CD4-positive, alpha-beta T cell treated with Interleukin-21 for 1 hour (primary cell): ENCODE measurements around the gene TEF.

Experiments
- DNase-seq: peaks from one replicate; pipeline ENCODE4 v3.0.0-alpha.2; 2020

TEF gene

DNA sequence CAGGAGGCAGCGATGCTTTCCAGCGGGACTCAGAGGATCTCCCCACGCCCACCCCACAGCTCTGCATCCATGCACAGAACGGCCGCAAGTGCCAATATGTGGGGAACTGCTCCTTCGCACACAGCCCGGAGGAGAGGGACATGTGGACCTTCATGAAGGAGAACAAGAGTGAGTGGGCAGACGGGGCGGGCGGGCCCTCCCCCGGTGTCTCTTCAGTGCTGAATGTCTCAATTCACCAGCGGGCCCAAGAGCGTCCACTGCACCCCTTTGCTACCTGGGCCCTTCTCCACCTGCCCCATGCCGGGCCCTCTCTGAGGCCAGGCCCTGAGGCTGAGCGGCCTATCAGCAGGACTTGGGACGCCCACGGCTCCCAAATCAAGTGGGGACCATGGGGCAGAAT is 25.8 kb upstream of the TEF start:
- no peak for DNase-seq

- no peak for DNase-seq
Observed at GRCh38 chr22:41356430-41357028, 25.2 kb upstream of the TEF start.

DNA sequence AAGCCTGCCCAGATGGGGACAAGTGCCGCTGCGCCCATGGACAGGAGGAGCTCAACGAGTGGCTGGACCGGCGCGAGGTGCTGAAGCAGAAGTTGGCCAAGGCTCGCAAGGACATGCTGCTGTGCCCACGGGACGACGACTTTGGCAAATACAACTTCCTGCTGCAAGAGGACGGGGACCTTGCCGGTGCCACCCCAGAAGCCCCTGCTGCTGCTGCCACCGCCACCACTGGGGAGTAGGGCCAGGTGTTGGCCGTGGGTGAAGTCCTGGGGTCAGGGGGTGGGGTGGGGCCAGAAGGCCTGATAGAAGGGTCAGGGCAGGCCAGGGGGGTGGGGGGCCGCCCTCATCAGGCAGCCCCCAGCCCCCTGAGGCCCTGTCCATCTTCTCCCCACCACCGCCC is 24.6 kb upstream of the TEF start:
- DNase-seq, result no peak

DNA sequence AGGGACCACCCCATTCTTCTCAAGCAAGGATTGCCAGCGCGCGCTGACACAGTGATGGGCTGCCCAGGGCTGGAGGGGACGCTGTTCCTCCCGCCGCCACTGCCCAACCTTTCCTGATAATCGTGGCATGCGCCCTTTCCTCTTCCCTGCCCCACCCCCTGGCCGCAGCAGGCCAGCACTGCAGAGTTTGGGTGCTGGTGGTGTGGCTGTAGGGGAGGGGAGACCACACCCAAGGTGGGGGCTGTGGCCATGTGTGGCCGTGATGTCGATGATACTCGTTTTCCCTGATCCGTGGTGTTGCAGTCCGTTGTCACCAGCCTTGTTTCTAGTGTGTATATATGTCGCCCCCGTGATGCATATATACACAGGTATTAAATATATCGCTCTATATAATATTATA is 22.8 kb upstream of the TEF start:
- no peak for DNase-seq

DNA sequence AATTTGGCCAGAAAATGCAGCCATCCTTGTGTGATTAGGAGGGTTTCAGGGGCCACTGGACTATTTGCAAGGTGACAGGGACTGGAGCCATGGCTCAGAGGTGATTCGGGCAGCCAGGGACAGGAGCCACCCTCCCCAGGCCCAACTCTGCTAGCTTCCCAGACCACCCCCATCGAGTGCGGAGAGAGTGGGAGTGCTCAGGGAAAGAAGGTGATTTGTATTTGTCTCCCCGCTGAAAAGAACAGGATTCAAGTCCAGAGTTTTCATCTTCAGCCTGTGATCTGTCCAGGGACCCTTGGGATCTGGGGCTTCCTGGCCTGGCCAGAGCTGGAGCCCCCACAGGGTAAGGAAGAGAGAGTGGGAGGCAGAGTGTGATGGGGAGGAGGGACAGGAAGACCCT is 22.4 kb upstream of the TEF start:
- no peak for DNase-seq

DNA sequence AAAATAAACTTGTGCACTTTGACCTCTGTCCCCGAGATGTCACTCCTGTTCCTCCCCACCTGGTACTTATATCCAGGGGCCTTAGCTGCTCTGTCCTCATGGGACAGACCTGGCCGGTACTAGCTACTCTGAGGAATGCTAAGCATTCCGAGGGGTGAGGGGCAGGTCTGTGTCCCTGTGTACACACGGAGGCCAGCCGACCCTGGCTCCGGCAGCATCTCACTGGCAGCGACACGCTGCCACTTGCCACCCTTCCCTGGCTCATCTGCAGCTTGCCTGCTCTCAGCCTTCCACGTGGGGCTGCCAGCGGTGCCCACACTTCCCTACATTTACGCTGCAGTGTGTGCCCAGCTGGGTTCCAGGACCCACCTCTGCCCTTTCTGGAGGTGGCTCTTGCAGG is 21.6 kb upstream of the TEF start:
- DNase-seq, result no peak

DNA sequence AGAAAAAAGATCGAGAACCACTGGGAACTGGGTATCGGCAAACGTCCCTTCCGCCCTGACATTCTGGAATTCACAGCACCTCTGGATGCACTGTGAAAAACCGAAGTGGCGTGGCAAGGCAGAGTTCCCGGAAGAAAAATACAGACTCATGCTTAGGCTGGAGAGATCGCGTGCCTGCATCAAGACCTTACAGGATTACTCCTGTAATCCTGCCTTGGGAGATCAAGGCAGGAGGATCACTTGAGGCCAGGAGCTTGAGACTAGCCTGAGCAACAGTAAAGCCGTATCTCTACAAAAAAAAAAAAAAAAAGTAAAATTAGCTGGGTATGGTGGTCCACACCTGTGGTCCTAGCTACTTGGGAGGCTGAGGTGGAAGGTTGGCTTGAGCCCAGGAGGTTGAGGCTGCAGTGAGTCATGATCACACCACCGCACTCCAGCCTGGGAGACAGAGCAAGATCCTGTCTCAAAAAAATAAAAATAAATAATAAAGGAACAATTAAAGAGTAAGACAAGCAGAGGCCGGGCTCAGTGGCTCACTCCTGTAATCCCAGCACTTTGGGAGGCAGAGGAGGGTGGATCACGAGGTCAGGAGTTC is 19.9 kb upstream of the TEF start:
- DNase-seq, result no peak

DNA sequence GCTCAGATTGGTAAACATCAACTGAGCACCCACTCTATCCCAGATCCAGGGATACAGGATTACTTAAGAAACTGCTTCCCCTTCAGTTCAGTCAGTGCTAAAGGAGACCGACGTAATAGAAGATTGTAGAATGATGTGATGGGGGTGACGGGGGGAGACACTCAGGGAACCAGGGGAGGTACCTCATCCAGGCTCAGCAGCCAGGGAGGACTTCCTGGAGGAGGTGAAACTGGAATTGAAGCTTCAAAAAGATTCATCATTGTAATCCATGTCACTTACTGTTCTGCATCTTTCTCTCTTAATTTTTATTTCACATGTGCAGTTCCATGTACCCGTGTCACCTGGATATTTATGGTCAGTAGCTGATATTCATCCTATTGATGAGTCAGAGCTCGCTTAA is 19.1 kb upstream of the TEF start:
- DNase-seq, result no peak

GRCh38 chr22:41364233-41364632 is 17.5 kb upstream of the TEF start:
- no peak for DNase-seq

- no peak for DNase-seq
Observed at GRCh38 chr22:41364955-41365354, 16.8 kb upstream of the TEF start.

GRCh38 chr22:41365425-41365824 is 16.3 kb upstream of the TEF start:
- DNase-seq, result no peak

- DNase-seq, result no peak
Observed at GRCh38 chr22:41366323-41367029, 15.3 kb upstream of the TEF start.

GRCh38 chr22:41367039-41367679 is 14.6 kb upstream of the TEF start:
- no peak for DNase-seq

GRCh38 chr22:41367680-41368542 is 13.8 kb upstream of the TEF start:
- no peak for DNase-seq

DNA sequence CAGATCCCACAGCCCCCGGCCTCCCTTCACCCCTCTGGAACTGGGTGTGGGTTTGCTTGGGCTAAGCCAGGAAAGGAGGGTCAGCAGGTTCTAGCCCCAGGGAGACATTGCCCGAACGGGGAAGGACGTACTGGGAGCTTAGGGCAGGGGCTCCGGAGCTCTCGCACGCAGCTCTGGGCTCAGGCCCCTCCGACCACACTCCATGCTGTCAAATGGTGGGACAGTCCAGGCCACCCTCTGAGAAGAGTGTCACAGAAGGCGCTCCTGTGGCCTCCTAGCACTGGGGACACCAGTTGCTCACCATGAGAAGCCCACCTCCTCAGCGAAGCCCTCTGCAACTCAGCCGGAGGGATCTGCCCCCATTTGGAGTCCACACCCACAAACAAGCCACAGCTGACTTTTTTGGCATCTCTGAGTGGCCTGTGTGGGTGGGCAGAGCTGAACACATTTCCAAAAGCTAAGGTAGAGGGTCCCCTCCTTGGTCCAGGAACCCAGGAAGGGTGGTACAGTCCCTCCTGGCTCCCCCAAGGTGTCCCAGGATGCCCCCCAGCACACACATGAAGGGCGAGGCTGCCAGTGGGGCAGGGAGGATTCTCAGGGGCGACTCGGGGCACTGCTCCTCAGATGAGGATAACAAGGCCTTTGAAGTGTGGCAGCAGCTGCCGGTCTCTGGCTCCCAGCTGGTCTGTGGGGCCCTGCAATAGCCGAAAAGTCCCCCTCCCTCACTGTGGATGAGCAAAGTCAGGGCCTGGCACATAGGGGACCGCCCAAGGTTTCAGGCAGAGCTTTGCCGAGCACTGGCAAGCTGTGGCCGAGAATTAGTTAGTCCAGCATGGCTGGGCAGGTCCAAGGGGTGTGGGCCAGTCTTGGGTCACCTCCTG is 13.0 kb upstream of the TEF start:
- DNase-seq, result no peak

DNA sequence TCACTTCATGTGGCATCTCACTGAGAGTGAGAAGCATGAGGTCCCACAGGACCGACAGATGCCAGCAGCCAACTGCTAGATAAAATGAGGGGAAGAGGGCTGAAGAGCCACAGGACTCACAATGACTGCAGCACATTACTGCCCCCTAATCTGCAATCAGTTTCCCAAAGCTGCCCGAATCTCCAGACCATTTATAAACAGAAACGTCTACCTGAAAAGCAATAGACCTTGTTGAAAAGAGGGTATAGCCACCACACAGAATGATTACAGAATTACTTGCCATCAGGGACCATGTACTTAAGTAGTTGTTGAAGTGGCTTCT is 12.4 kb upstream of the TEF start:
- DNase-seq, result no peak

GRCh38 chr22:41369837-41370236 is 11.9 kb upstream of the TEF start:
- DNase-seq, result no peak

DNA sequence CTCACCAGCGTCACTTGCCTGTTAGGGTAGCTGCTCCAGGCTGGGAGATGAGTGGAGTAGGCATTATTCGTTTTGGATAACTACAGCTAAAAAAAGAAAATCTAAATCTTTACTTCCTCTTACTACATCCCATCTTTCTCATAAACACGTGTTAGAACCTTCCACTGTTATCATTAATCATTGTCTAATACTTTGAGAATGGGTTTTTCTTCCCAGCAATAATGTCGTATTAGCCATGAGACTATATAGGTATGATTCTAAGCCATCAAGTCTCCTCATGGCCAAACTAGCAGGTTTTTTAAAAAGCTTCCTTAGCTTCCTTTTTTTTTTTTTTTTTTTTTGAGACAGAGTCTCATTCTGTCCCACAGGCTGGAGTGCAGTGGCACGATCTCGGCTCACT is 3.9 kb upstream of the TEF start:
- no peak for DNase-seq

GRCh38 chr22:41380993-41381328 is 781 bp upstream of the TEF start:
- no peak for DNase-seq

GRCh38 chr22:41382098-41382578 is 396 bp downstream of the TEF start:
- peak; percentile 66 for DNase-seq

GRCh38 chr22:41382610-41383009 is 868 bp downstream of the TEF start:
- no peak for DNase-seq

DNA sequence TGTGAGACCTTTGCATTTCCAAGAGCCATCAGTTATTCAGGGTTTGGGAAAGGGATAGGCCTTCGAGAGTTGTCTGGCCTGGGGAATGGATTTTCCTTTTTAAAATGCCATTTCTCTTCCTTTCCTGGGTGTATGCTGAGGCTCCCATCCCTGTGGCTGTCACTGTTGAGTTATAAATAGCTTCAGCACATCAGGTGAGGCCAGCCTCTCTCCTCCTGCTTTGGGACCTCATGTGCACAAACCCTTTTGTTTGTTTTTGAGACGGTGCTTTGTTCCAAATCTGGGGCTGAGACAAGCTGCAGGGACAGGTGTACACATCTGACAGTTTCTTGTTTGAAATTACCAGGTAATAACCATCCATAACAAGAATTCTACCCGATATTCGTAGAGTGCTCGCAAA is 1.3 kb downstream of the TEF start:
- no peak for DNase-seq
